HTR-8/SVneo (cell line): ENCODE measurements around the gene STAG3.
"Not testable (repeated sequence)": the region's sequence is repeated elsewhere in the genome, so short reads cannot be mapped to it uniquely, and the experiment has no call there.

Experiments
- DNase-seq: peaks from one replicate; pipeline ENCODE4 v3.0.0; 2011; ENCODE audit warnings: low spot score, mixed read lengths; ENCODE audit not compliant: insufficient read length
- FAIRE-seq: peaks from 2 replicates; lab custom pipeline; 2011; peaks lifted over from hg19 to GRCh38; lab: Jason Lieb, UNC

The STAG3 gene

DNA sequence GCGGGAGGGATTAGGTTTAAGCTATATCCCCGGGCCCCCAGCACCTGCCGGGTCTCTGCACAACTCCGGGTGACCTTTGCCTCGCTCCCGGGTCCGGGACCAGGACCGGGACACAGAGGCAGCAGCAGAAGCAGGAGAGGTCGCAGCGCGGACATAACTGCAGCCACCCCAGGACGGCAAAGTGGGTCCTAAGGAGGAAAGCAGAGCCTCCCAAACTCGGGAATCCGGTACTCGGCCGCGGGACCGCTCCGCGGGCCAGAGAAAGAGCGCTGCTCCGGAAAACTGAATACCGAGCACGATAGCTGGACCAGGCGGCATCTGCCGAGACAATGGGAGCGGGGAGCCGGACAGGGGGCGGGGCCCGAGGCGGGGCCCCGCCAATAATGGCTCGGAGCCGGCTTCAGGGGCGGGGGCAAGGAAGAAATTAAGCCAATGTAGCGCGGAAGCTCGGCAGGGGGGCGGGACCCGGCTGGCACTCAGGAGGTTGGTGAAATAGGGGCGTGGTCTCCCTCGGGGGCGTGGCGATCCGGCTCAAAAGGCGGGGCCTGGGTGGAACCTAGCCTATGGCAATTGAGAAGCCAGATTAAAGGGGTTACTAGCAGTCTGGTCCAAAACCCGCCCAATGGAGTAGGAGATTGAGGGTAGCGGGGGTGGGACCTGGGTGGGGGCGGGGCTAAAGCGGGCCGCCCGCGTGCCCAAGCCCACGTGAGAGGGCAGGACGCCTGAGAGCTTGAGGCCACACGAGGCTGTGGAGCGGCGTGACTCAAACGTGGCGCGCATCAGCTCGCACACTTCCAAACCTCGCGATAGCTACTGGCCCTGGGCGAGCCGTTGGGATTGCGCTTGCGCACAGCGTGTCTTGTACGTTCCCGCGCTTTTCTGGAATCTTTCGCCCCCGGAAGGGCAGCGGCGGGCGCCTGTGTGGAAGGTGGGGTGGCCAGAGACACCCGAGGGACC is at the start of gene STAG3, which contains the start of gene GPC2:
TSS of gene STAG3 (plus strand) at position 874 of the 957 bp plus-strand sequence. CDS start 2,639 bp downstream, outside the sequence.
TSS of gene GPC2 (minus strand) at position 337 of the 957 bp plus-strand sequence. CDS start at position 155, 182 bp downstream.
- DNase-seq (peak; percentile 82), FAIRE-seq (no peak)

DNA sequence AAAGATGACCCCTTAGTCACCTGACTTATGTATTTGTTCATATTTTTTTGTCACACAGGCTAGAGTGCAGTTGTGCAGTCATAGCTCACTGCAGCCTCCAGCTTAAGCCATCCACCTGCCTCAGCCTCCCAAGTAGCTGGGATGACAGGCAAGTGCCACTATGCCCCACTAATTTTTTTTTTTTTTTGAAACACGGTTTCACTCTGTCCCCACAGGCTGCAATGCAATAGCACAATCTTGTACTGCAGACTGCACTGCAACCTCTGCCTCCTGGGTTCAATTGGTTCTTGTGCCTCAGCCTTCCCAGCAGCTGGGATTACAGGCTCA is 49.1 kb upstream of the STAG3 start:
- FAIRE-seq (no peak), DNase-seq (no peak)

DNA sequence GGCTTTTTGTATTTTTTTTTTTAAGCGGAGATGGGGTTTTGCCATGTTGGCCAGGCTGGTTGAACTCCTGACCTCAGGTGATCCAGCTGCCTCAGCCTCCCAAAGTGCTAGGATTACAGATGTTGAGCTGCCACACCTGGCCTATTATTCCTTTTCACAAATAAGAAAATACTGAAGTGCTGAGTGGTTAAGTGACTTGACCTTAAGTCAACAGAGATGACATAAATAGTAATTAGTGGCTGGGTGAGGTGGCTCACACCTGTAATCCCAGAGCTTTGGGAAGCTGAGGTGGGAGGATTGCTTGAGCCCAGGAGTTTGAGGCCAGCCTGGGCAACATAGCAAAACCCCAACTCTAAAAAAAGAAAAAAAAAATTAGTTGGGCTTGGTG is 47.5 kb upstream of the STAG3 start:
- not testable (repeated sequence) for FAIRE-seq, DNase-seq

GRCh38 chr7:100130608-100131453 is 46.9 kb upstream of the STAG3 start:
- FAIRE-seq (no peak), DNase-seq (peak; percentile 71)

- FAIRE-seq (no peak), DNase-seq (no peak)
Measured at GRCh38 chr7:100132126-100132525, 45.6 kb upstream of the STAG3 start.

- FAIRE-seq (no peak), DNase-seq (peak; percentile 74)
Measured at GRCh38 chr7:100132697-100133151, 45.0 kb upstream of the STAG3 start.

DNA sequence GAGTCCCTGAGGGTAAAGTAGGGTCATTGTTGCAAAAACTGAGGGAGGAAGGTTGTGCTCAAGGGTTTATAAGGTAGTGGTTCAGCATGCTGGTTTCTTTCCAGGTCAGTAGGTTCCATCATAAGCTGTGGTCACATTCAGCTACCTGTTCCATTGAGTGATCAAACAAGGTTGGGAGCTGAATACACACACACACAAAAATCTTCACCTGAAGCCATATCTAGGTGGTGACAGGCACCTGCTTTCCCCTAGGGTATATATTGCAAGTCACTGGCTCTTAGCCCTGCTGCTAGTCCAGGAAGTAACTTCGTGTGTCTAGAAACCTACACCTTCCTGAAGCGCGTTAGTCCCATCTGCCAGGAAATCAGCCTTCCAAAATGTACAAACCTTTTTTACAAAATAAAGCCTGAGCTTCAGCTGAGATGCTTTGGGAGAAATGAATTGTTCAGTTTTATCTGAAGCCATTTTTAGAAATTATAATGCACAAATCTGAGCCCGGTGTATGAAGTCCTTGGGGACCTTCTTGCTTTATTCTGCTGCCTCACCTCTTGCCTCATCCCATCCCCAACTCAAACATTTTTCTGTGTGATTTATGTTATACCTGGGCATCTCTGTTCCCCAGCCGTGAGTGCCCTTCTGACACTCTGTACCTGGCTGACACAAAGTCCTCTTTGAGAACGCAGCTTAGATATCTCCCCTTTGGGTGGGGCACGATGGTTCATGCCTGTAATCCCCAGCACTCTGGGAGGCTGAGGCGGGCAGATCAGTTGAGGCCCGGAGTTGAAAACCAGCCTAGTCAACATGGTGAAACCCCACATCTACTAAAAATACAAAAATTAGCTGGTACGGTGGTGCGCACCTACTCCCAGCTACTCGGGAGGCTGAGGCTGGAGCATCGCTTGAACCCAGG is 39.6 kb upstream of the STAG3 start:
- FAIRE-seq = no peak
- no peak for DNase-seq

DNA sequence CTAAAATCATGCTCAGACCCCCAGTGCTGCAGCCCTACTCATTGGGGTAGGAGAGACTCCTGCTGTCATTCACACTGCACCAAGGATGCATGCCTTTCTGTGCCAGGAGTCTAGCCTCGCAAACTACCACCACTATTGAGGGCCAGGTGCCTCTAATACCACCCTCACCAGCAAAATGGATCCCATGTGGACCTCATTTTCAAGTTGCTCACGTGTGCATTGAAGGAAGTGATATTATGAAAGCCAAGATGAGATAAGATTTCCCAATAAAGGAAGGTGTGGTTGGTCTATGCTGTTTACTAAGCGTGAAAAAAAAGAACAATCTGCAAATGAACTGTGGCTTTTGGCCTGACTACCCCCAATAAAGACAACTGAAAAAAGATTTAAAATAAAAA is 36.2 kb upstream of the STAG3 start:
- FAIRE-seq (no peak), DNase-seq (no peak)

DNA sequence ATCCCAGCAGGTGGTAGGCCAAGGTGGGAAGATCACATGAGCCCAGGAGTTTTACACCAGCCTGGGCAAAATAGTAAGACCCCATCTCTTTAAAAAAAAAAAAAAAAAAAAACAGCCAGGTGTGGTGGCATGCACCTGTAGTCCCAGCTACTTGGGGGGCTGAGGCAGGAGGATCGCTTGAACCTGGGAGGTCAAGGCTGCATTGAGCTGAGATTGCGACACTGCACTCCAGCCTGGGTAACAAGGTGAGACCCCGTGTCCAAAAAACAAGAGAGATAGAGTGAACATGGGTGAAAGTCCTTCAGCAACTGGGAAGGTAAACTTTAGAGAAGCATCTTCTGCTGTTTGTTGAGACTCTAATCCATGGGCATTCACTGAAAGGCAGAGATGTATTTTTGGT is 35.3 kb upstream of the STAG3 start:
- FAIRE-seq = no peak
- no peak for DNase-seq

GRCh38 chr7:100146350-100146749 is 31.4 kb upstream of the STAG3 start:
- DNase-seq, FAIRE-seq: not testable (repeated sequence)

- DNase-seq (no peak), FAIRE-seq (no peak)
Measured at GRCh38 chr7:100147278-100147677, 30.4 kb upstream of the STAG3 start.

GRCh38 chr7:100148225-100148558 is 29.5 kb upstream of the STAG3 start:
- no peak for FAIRE-seq

GRCh38 chr7:100148559-100149328 is 29.0 kb upstream of the STAG3 start, which contains the start of gene LAMTOR4:
Gene LAMTOR4, plus strand, starts transcription at chr7:100148918. Its CDS starts 55 bp downstream, at chr7:100148973.
- DNase-seq = peak; percentile 94
- FAIRE-seq = peak; percentile 97

More at GRCh38 chr7:100148225-100148558, 29.5 kb upstream of the STAG3 start:
- no peak for DNase-seq

DNA sequence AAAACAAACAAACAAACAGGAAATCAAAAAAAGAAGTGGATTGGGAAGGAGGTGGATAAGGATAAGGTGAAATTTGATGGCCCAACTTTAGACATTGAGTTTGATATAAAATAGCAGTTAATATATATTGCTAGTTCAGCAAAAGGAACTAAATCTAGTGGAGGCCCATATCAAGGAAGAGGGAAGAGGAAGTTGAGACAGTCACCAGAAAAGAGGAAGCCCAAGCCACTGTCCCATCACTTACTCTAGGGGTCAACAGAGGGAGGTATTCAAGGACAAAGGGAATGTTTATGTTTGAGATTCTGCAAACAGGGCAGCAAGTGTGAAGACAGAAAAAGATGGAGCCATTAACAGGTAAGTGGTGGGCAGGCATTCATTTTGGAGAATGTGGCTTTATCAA is 25.3 kb upstream of the STAG3 start:
- FAIRE-seq (no peak), DNase-seq (no peak)

- DNase-seq = no peak
- no peak for FAIRE-seq
Measured at GRCh38 chr7:100152937-100153666, 24.6 kb upstream of the STAG3 start.

DNA sequence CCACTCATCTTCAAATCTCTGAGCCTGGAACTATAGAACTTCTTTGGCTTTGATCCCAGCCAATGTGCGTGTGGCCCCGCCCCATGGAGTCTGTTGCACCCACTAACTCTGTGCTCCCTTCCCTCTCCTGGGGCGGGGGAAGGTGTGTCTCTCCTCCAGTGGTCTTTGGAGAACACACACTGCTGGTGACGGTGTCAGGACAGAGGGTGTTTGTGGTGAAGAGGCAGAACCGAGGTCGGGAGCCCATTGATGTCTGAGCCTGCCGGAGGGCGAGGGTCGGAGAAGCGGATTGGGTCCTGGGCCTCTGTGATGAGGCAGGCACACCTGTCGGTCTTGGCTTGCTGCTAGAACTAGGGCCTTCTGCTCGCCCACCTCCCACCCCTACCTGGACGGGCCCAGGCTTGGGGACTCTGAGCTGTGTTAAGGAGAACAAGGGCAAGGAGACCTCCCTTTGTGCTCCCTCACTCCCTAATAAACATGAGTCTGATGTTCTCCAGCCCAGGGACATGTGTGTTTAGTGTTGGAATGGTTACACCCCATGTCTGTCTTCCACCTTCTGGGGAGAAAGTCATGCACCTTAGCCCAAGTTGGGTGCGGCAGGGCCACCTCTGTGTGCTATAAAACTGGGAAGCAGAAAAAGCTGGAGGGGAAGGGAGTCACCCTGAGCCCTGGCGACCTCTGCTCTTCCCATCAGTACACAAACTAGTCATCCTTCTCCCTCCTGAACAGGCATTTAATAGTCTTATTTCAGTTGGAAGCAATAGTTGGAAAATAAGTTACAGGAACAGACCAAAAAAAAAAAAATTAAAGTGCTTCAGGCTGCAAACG is 23.8 kb upstream of the STAG3 start:
- DNase-seq = no peak
- FAIRE-seq = no peak

DNA sequence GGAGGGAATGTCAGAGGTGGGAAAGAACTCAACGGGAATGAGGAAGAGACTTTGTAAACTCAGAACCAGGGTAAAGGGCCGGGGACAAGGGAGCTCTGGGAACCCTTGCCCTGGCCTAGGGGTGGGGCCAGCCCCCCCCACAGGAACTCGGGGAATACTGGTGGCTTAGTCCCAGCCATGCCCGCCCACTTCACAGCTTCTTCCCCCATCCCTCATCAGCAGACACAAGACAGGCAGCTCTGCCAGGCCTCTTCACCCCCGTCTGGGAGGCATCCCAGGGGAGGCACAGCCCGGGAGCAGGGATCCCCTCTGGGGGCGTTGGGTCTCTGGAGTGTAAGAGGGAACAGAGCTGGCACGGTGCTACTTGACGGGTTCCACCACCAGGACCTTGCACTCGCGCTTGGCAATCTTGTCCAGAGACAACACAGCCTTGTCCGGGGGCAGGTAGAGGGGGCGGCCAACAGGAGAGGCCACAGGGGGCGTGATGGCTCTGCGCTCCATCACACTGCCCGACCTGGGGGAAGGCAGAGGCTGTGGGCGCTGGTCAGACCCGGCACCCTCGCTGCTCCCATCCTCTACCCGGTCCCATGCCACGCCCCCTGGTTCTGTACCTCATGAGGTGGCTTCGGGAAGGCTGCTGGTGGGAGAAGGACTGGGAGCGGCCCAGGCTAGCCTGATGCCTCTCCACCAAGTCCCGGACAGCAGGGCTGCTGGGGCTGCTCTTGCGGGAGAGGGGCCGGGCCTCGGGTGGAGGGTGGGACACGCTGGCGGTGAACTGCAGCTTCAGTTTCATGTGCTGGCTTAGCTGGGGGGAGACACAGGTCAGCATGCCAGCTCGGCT is 22.8 kb upstream of the STAG3 start:
- DNase-seq = no peak

More for the DNA sequence above, 22.8 kb upstream of the STAG3 start:
- FAIRE-seq = no peak
